GM19043 (cell line): ENCODE measurements around the gene DGCR8.

Source experiments
- ATAC-seq: cut with Tn5 transposase; IDR thresholded peaks from one replicate; pipeline ENCODE4 v1.9.1; 2021; ENCODE audit warnings: low read depth; ENCODE audit not compliant: unreplicated experiment

DGCR8 gene

GRCh38 chr22:20121856-20122415 is 41.9 kb downstream of the DGCR8 start:
- no peak for ATAC-seq

GRCh38 chr22:20123366-20124082 is 43.5 kb downstream of the DGCR8 start:
- no peak for ATAC-seq

GRCh38 chr22:20124083-20124787 is 44.2 kb downstream of the DGCR8 start:
- no peak for ATAC-seq

- no peak for ATAC-seq
Observed at GRCh38 chr22:20125201-20126174, 45.4 kb downstream of the DGCR8 start.

GRCh38 chr22:20126284-20127029 is 46.4 kb downstream of the DGCR8 start:
- no peak for ATAC-seq

GRCh38 chr22:20127318-20127868 is 47.4 kb downstream of the DGCR8 start:
- no peak for ATAC-seq

- ATAC-seq: no peak
Observed at GRCh38 chr22:20127869-20128618, 48.0 kb downstream of the DGCR8 start.

- no peak for ATAC-seq
Observed at GRCh38 chr22:20128619-20128901, 48.5 kb downstream of the DGCR8 start.

- no peak for ATAC-seq
Observed at GRCh38 chr22:20128902-20129746, 49.1 kb downstream of the DGCR8 start.

- no peak for ATAC-seq
Observed at GRCh38 chr22:20129747-20130014, 49.6 kb downstream of the DGCR8 start.

- no peak for ATAC-seq
Observed at GRCh38 chr22:20130319-20130718, 50.3 kb downstream of the DGCR8 start.

- no peak for ATAC-seq
Observed at GRCh38 chr22:20130731-20131596, 50.9 kb downstream of the DGCR8 start.

GRCh38 chr22:20131597-20131858 is 51.5 kb downstream of the DGCR8 start, which contains the start of gene ZDHHC8:
ZDHHC8 (plus strand) TSS chr22:20131804; CDS start chr22:20131948, 144 bp downstream.
- no peak for ATAC-seq

GRCh38 chr22:20131859-20132685 is 52.0 kb downstream of the DGCR8 start:
- ATAC-seq: no peak

- no peak for ATAC-seq
Observed at GRCh38 chr22:20132686-20133246, 52.7 kb downstream of the DGCR8 start.

GRCh38 chr22:20133930-20134549 is 54.0 kb downstream of the DGCR8 start:
- no peak for ATAC-seq
